WTC11 (cell line): ENCODE measurements around the gene DFFB. TPM values are rescaled to one million over a fixed set of nuclear protein-coding genes. Genes with fewer than 3 reads are reported as not detected.

Source experiments
- ATAC-seq: fragments of 200-7000 bp; cut with Tn5 transposase; 2 replicates; pipeline ENCODE4 v1.10.0; 2021; ENCODE audit warnings: mild to moderate bottlenecking, moderate library complexity
- CTCF ChIA-PET: fragments of 300-600 bp; sonication (Branson Sonifier 250); formaldehyde crosslinking; loops from one replicate; lab custom pipeline; 2021; ENCODE audit warnings: antibody characterized with exemption; lab: Charles Lee
- POLR2A ChIA-PET: fragments of 350-600 bp; sonication (Branson Sonifier 250); formaldehyde crosslinking; loops from one replicate; lab custom pipeline; 2021; ENCODE audit warnings: antibody characterized with exemption; lab: Charles Lee
- DNase-seq: peaks from one replicate; pipeline ENCODE4 v3.0.0; 2021; ENCODE audit warnings: low spot score
- H3K27ac Mint-ChIP-seq: 2 replicates; pipeline ENCODE4 v1.8.0; 2021; ENCODE audit warnings: mixed read lengths
- H3K27me3 Mint-ChIP-seq: 2 replicates; pipeline ENCODE4 v1.8.0; 2021; ENCODE audit warnings: low read depth, mild to moderate bottlenecking, moderate library complexity, mixed read lengths
- H3K36me3 Mint-ChIP-seq: 2 replicates; pipeline ENCODE4 v1.8.0; 2021; ENCODE audit warnings: mixed read lengths
- H3K4me1 Mint-ChIP-seq: 2 replicates; pipeline ENCODE4 v1.8.0; 2022; ENCODE audit warnings: mixed read lengths
- H3K4me3 Mint-ChIP-seq: 2 replicates; pipeline ENCODE4 v1.8.0; 2021; ENCODE audit warnings: mild to moderate bottlenecking, moderate library complexity, mixed read lengths
- H3K9me3 Mint-ChIP-seq: 2 replicates; pipeline ENCODE4 v1.8.0; 2021; ENCODE audit warnings: mixed read lengths
- FOXJ3 ChIP-seq: sonication (generic); formaldehyde crosslinking; IDR thresholded peaks from 2 replicates; pipeline ENCODE4 v1.9.0; 2021; ENCODE audit warnings: missing genetic modification reagents, mild to moderate bottlenecking, borderline replicate concordance
- GTF2I ChIP-seq: fragments of 250-450 bp; sonication (Bioruptor Pico); conservative IDR thresholded peaks from 2 replicates; pipeline ENCODE4 v1.4.0; 2021; ENCODE audit warnings: mild to moderate bottlenecking
- HMGA2 ChIP-seq: fragments of 250-450 bp; sonication (Bioruptor Pico); IDR thresholded peaks from 2 replicates; pipeline ENCODE4 v1.4.0; 2021; ENCODE audit warnings: mild to moderate bottlenecking, moderate library complexity
- IRF2 ChIP-seq: sonication (generic); formaldehyde crosslinking; IDR thresholded peaks from 2 replicates; pipeline ENCODE4 v1.8.0; 2022; ENCODE audit warnings: low read depth, missing genetic modification reagents, borderline replicate concordance
- JAZF1 ChIP-seq: fragments of 250-450 bp; sonication (Bioruptor Pico); IDR thresholded peaks from 2 replicates; pipeline ENCODE4 v1.9.0; 2021; ENCODE audit warnings: moderate library complexity, mild to moderate bottlenecking, inconsistent platforms
- MAX ChIP-seq: sonication (generic); formaldehyde crosslinking; IDR thresholded peaks from 2 replicates; pipeline ENCODE4 v1.8.0; 2022; ENCODE audit warnings: mild to moderate bottlenecking, missing genetic modification reagents
- OVOL2 ChIP-seq: fragments of 250-450 bp; sonication (Bioruptor Pico); IDR thresholded peaks from 2 replicates; pipeline ENCODE4 v1.9.0; 2021; ENCODE audit warnings: mild to moderate bottlenecking, borderline replicate concordance
- PREB ChIP-seq: sonication (generic); formaldehyde crosslinking; IDR thresholded peaks from 2 replicates; pipeline ENCODE4 v1.8.1; 2022; ENCODE audit warnings: mild to moderate bottlenecking, missing genetic modification reagents, moderate library complexity, borderline replicate concordance
- PRRX2 ChIP-seq: fragments of 250-450 bp; sonication (Bioruptor Pico); IDR thresholded peaks from 2 replicates; pipeline ENCODE4 v1.8.0; 2021; ENCODE audit warnings: mild to moderate bottlenecking
- RORB ChIP-seq: fragments of 250-450 bp; sonication (Bioruptor Pico); IDR thresholded peaks from 2 replicates; pipeline ENCODE4 v1.9.0; 2021; ENCODE audit warnings: mild to moderate bottlenecking
- SMAD3 ChIP-seq: sonication (generic); formaldehyde crosslinking; IDR thresholded peaks from 2 replicates; pipeline ENCODE4 v1.8.0; 2022; ENCODE audit warnings: missing genetic modification reagents, mild to moderate bottlenecking, borderline replicate concordance
- STAT6 ChIP-seq: sonication (generic); formaldehyde crosslinking; conservative IDR thresholded peaks from 2 replicates; pipeline ENCODE4 v1.8.1; 2023; ENCODE audit warnings: mild to moderate bottlenecking, low read depth, missing genetic modification reagents, moderate library complexity
- TEAD1 ChIP-seq: sonication (generic); formaldehyde crosslinking; IDR thresholded peaks from 2 replicates; pipeline ENCODE4 v1.8.0; 2022; ENCODE audit warnings: mild to moderate bottlenecking, missing genetic modification reagents
- USF2 ChIP-seq: sonication (generic); formaldehyde crosslinking; IDR thresholded peaks from 2 replicates; pipeline ENCODE4 v1.8.1; 2023; ENCODE audit warnings: mild to moderate bottlenecking, missing genetic modification reagents, moderate library complexity
- ZBTB43 ChIP-seq: sonication (generic); formaldehyde crosslinking; IDR thresholded peaks from 2 replicates; pipeline ENCODE4 v1.8.1; 2023; ENCODE audit warnings: mild to moderate bottlenecking, missing genetic modification reagents
- ZNF121 ChIP-seq: sonication (generic); formaldehyde crosslinking; IDR thresholded peaks from 2 replicates; pipeline ENCODE4 v1.8.0; 2023; ENCODE audit warnings: missing genetic modification reagents
- ZNF219 ChIP-seq: sonication (generic); formaldehyde crosslinking; IDR thresholded peaks from 2 replicates; pipeline ENCODE4 v1.8.0; 2023; ENCODE audit warnings: missing genetic modification reagents, mild to moderate bottlenecking, borderline replicate concordance
- ZNF423 ChIP-seq: fragments of 250-450 bp; sonication (Bioruptor Pico); IDR thresholded peaks from 2 replicates; pipeline ENCODE4 v2.1.2; 2022; ENCODE audit warnings: mild to moderate bottlenecking, moderate library complexity
- ZNF671 ChIP-seq: fragments of 250-450 bp; sonication (Bioruptor Pico); IDR thresholded peaks from 2 replicates; pipeline ENCODE4 v1.8.0; 2021; ENCODE audit warnings: mild to moderate bottlenecking
- total RNA-seq: library from RNA; stranded (reverse); gene quantifications from 3 replicates; pipeline ENCODE4 v1.2.3, GENCODE V29; 2021
- TF ChIP-seq, protein P1 (sequence below): fragments of 250-450 bp; sonication (Bioruptor Pico); IDR thresholded peaks from 2 replicates; pipeline ENCODE4 v1.8.0; 2021; ENCODE audit warnings: mild to moderate bottlenecking

DFFB gene
- total RNA-seq, 1 experiment from 2014 or later: 9.2 TPM

GRCh38 chr1:3885611-3886010 is 28.3 kb downstream of the DFFB start:
- no peak for TF ChIP-seq STAT6 (CRISPR knock-in tag)
- no peak for TF ChIP-seq ZNF219 (CRISPR knock-in tag)
- TF ChIP-seq IRF2 (CRISPR knock-in tag): no peak
- no peak overlapping the region for H3K4me3 Mint-ChIP-seq
- H3K27me3 Mint-ChIP-seq: no peaks in the 10 kb centered on the region
- ChIA-PET CTCF (interaction anchor here (1.3 kb wide), 1 partner anchor 27 kb away, joined by 6 read pairs; no protein-coding TSS in a partner anchor), POLR2A (no interaction called here)
- no peaks in the 10 kb centered on the region for H3K9me3 Mint-ChIP-seq
- no peak for DNase-seq
- no peak overlapping the region for H3K27ac Mint-ChIP-seq
- peaks cover 32% of the 10 kb centered on the region for H3K36me3 Mint-ChIP-seq
- ATAC-seq: no peak
- no peaks in the 10 kb centered on the region for H3K4me1 Mint-ChIP-seq

DNA sequence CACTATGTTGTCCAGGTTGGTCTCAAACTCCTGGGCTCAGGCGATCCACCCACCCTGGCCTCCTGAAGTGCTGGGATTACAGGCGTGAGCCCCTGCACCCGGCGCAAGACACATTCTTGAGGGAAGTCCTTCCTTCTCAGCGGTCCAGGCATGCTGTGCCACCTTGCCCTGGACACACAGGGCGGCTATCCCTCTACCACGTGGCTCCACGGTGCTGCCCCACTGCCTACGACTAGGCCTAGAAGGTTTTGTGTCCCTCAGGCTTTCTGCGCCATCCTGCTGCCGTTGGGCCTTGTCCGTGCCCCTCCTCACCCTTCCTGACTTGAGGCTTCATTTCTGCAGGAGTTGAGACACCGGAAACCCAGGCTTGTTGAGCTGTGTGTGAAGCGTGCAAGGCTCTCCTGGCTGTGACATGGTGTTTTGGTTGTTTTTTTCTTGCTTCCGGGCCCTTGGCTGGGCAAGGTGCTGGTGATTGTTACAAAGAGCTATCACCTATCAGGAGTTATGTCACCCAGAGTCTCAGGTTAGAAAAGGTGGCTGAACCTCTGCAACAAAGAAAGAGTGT is 28.9 kb downstream of the DFFB start:
- TF ChIP-seq PRRX2 (CRISPR knock-in tag) (no peak), USF2 (no peak), TEAD1 (CRISPR knock-in tag) (no peak), HMGA2 (no peak), FOXJ3 (CRISPR knock-in tag) (no peak), JAZF1 (CRISPR knock-in tag) (no peak), ZNF423 (no peak), MAX (no peak), RORB (CRISPR knock-in tag) (no peak), ZNF671 (no peak), GTF2I (CRISPR knock-in tag) (no peak), ZBTB43 (CRISPR knock-in tag) (no peak), OVOL2 (CRISPR knock-in tag) (no peak), SMAD3 (CRISPR knock-in tag) (no peak), PREB (CRISPR knock-in tag) (no peak), ZNF121 (CRISPR knock-in tag) (no peak)
- TF ChIP-seq, protein P1, sequence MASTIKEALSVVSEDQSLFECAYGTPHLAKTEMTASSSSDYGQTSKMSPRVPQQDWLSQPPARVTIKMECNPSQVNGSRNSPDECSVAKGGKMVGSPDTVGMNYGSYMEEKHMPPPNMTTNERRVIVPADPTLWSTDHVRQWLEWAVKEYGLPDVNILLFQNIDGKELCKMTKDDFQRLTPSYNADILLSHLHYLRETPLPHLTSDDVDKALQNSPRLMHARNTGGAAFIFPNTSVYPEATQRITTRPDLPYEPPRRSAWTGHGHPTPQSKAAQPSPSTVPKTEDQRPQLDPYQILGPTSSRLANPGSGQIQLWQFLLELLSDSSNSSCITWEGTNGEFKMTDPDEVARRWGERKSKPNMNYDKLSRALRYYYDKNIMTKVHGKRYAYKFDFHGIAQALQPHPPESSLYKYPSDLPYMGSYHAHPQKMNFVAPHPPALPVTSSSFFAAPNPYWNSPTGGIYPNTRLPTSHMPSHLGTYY (CRISPR knock-in tag): no peak
- ATAC-seq: no peak
- Mint-ChIP-seq H3K27me3 (no peaks in the 10 kb centered on the region), H3K4me3 (no peak overlapping the region), H3K4me1 (no peaks in the 10 kb centered on the region), H3K27ac (no peak overlapping the region; the same call in 1 of the 2 replicates), H3K9me3 (no peaks in the 10 kb centered on the region), H3K36me3 (peaks cover 36% of the 10 kb centered on the region)
- no peak for DNase-seq
- ChIA-PET POLR2A (no interaction called here), CTCF (interaction anchor here (1.3 kb wide), 1 partner anchor 28 kb away, joined by 6 read pairs; no protein-coding TSS in a partner anchor)
